Left lung (tissue), 10 donors: ENCODE results near the gene PLEKHA5. TPM values are rescaled to one million over a fixed set of nuclear protein-coding genes. Genes with fewer than 3 reads are reported as not detected.
"Not testable (repeated sequence)": the region's sequence is repeated elsewhere in the genome, so short reads cannot be mapped to it uniquely, and the experiment has no call there.

Source experiments
- ATAC-seq: fragments of 200-7000 bp; cut with Tn5 transposase; one replicate; pipeline ENCODE4 v1.9.1; 2020; ENCODE audit warnings: moderate library complexity
- DNase-seq, 4 donors: peaks; one replicate each; pipeline ENCODE4 v3.0.0-alpha.2; 2013 to 2020
- H3K27ac ChIP-seq, 2 donors: fragments of 200-600 bp; sonication (generic) in 1 of 2; one replicate each; pipeline versions ENCODE4 v1.5.0 to v1.8.0; 2020 to 2021
- H3K27me3 ChIP-seq, 2 donors: fragments of 200-600 bp; sonication (generic) in 1 of 2; one replicate each; pipeline versions ENCODE4 v1.5.0 to v1.8.0; 2020 to 2021
- H3K36me3 ChIP-seq, 2 donors: fragments of 200-600 bp; sonication (generic) in 1 of 2; one replicate each; pipeline versions ENCODE4 v1.5.0 to v1.8.0; 2020 to 2021
- H3K4me1 ChIP-seq, 2 donors: fragments of 200-600 bp; one replicate each; pipeline ENCODE4 v1.8.0; 2021
- H3K4me3 ChIP-seq, 2 donors: fragments of 200-600 bp; sonication (generic) in 1 of 2; one replicate each; pipeline versions ENCODE4 v1.5.0 to v1.8.0; 2020 to 2021; ENCODE audit warnings: mild to moderate bottlenecking in 1 of 2
- H3K9me3 ChIP-seq, 2 donors: fragments of 200-600 bp; sonication (generic) in 1 of 2; one replicate each; pipeline versions ENCODE4 v1.5.0 to v1.8.0; 2020 to 2021
- CTCF ChIP-seq, 2 donors: fragments of 200-600 bp; sonication (generic) in 1 of 2; IDR thresholded peaks; one replicate each; pipeline versions ENCODE4 v1.5.0 to v1.8.0; 2021; ENCODE audit warnings: antibody characterized with exemption in 2 of 2
- intact Hi-C, 2 donors: fragments of 100-400 bp; cut with DNase I; formaldehyde crosslinking; loops; one replicate each; pipeline versions ENCODE4 v1.11.2 to v1.14.2; 2022
- polyA plus RNA-seq, 6 donors: library from polyadenylated mRNA; unstranded; fragments of 120-200 nt; gene quantifications; one replicate each; pipeline ENCODE4 v1.2.1, GENCODE V29; 2013; ENCODE audit not compliant: insufficient read length in 6 of 6
- total RNA-seq, 2 donors: library from RNA; stranded (reverse); fragmentation: NEBNext Ultra II Directional; extraction: Animal tissue kit (Norgen Biotek cat#: 25700); gene quantifications; one replicate each; pipeline ENCODE4 v1.2.1, GENCODE V29; 2021
- donor health status: DM: no; HTN: yes; CAD: no.
- donor health status: DM: no; HTN: no; CAD: no.

PLEKHA5 gene
- total and polyA plus RNA-seq, 8 donors: 20.4 to 43.6 (median 38.0) TPM

DNA sequence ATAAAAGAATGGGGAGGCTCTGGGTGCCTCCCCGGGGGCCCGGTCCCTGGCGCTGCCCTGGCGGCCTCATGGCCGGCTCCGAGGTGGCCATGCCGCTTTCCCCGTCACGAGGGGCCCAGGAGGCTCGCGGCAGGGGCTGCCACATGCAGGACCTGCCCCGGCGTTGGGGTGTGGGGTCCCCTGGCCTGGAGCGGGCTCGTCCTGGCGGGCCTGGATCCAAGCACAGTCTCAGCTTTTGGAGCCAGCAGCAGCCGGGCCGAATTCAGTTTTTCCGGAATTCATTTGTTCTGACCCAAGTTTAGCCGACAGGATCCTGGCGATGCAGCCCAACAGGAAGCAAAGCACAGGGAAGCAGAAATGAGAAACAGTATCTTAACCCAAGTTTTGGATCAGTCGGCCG lies 283.3 kb downstream of the PLEKHA5 start:
- TF ChIP-seq CTCF (IDR thresholded peaks at IDR 0.05): no peak
- intact Hi-C loops: no loop called here
- Histone ChIP-seq H3K9me3 (no peaks in the 10 kb centered on the region), H3K4me1 (no peaks in the 10 kb centered on the region), H3K27me3 (no peaks in the 10 kb centered on the region), H3K36me3 (no peaks in the 10 kb centered on the region), H3K4me3 (no peak overlapping the region), H3K27ac (no peak overlapping the region)
- ATAC-seq (no peak), DNase-seq (no peak)

DNA sequence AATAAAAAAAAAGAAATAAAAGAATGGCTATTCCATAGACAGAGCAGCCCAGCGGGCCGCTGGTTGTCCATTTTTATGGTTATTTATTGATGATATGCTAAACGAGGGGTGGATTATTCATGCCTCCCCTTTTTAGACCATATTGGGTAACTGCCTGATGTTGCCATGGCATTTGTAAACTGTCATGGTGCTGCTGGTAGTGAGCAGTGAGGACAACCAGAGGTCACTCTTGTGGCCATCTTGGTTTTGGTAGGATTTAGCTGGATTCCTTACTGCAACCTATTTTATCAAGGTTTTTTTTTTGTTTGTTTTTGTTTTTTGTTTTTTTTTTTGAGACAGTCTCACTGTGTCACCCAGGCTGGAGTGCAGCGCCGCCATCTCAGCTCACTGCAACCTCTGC lies 284.0 kb downstream of the PLEKHA5 start:
- H3K27ac ChIP-seq, H3K27me3 ChIP-seq, H3K36me3 ChIP-seq, ATAC-seq, intact Hi-C loops, H3K4me1 ChIP-seq, H3K4me3 ChIP-seq, DNase-seq, H3K9me3 ChIP-seq: not testable (repeated sequence)

DNA sequence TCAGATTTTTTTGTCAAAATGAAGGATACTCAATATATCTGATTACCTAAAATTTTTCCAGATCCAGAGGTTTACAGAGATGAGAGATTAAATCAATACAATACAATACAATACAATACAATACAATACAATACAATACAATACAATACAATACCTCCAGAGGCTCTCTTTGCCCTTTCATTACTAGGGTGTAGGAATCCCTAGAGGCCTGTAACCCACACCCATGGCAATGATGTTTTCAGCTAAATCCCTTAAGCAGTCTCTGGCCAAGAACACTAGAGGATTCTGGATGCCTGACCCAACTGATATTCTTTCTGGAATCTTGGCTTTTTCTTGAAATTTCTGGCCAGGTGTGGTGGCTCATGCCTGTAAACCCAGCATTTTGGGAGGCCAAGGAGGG lies 286.0 kb downstream of the PLEKHA5 start:
- Histone ChIP-seq H3K27me3 (no peaks in the 10 kb centered on the region), H3K4me3 (no peak overlapping the region), H3K27ac (no peak overlapping the region), H3K36me3 (no peaks in the 10 kb centered on the region), H3K4me1 (no peaks in the 10 kb centered on the region), H3K9me3 (no peaks in the 10 kb centered on the region)
- ATAC-seq (no peak), DNase-seq (no peak)
- intact Hi-C loops: no loop called here
- TF ChIP-seq CTCF (IDR thresholded peaks at IDR 0.05): no peak

GRCh38 chr12:19419086-19419485 lies 289.6 kb downstream of the PLEKHA5 start:
- Histone ChIP-seq H3K27ac (no peak overlapping the region), H3K4me1 (no peaks in the 10 kb centered on the region), H3K9me3 (no peaks in the 10 kb centered on the region), H3K27me3 (no peaks in the 10 kb centered on the region), H3K36me3 (no peaks in the 10 kb centered on the region), H3K4me3 (no peak overlapping the region)
- no peak for TF ChIP-seq CTCF (IDR thresholded peaks at IDR 0.05)
- ATAC-seq (no peak), DNase-seq (no peak)
- intact Hi-C loops: no loop called here

- Histone ChIP-seq H3K9me3 (no peaks in the 10 kb centered on the region), H3K4me3 (no peak overlapping the region), H3K4me1 (no peaks in the 10 kb centered on the region), H3K36me3 (no peaks in the 10 kb centered on the region), H3K27ac (no peak overlapping the region), H3K27me3 (no peaks in the 10 kb centered on the region)
- no peak for ATAC-seq
- intact Hi-C loops: no loop called here
- TF ChIP-seq CTCF (IDR thresholded peaks at IDR 0.05): no peak
- no peak for DNase-seq
These were observed 292.2 kb downstream of the PLEKHA5 start for GRCh38 chr12:19421503-19422282.
